Ramos (cell line): ENCODE data around the gene SPEM1.

Experiments used
- in situ Hi-C: fragments of 300-500 bp; cut with MboI; formaldehyde crosslinking; loops from one replicate; pipeline ENCODE4 v1.14.3; 2022; ENCODE audit warnings: low sequenced_read_pairs; ENCODE audit not compliant: unreplicated experiment

The SPEM1 gene

DNA sequence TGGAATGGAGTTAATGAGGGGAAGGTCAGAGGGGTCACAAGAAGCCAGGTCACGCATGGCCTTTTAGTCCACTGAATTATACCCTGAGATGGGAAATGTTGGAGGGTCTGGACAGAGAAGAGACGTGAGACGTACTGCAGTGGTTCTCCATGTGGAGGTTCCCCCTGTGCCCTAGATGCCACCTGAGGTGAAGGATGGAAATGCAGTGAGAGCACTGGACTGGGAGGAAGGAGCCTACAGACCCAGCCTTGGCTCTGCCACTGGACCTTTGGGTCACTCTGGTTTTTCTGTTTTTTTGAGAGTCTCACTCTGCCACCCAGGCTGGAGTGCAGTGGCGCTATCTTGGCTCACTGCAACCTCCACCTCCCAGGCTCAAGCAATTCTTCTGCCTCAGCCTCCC, 24.0 kb upstream of the SPEM1 start:
- in situ Hi-C loops, result no loop called here

- in situ Hi-C loops, result no loop called here
Observed at GRCh38 chr17:7398612-7399011, 21.5 kb upstream of the SPEM1 start.

DNA sequence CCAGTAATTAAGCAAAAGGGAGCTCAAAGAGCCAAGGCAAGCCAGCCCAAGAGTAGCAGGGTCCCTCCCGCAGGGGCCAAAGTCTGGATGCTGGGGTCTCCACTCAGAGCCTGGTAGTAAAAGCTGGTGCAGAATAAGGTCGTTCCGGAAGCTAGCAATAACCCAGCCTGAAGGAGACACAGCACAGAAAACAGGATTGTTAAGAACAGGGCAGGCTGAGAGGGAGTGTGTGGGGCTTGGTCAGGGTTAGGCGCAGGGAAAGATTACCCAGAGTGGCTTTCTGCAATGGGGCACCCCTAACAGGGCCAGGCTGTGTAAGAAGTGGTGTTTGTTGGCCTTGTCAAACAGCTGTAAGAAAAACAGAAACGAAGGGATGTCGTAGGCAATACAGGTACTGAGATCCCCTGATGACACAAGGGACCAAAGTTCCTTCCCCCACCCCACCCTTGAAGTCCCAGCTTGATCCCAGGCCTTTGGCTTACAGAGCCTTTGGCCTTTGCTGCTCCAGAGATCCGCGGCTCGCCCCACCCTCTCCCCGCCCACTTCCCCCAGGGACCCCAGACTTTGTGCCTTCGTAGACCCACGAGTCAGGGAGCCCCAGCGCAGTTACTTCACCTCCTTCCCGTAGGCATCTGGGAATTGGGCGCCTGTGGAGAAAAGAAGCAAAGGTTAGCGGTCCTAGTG, 16.9 kb upstream of the SPEM1 start:
- in situ Hi-C loops, result no loop called here

DNA sequence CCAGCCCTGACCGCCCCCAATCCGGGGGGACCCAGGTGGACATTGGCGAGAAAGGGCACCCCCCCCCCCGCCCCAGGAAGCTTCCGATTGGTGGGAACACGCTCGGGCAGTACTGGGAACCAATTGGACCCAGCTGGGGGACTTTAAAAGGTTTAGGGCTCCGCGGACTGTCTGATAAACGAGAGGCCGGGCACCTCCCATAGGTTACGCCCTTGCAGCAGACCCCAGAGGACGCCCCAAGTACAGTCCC, 16.5 kb upstream of the SPEM1 start:
- in situ Hi-C loops, result no loop called here

DNA sequence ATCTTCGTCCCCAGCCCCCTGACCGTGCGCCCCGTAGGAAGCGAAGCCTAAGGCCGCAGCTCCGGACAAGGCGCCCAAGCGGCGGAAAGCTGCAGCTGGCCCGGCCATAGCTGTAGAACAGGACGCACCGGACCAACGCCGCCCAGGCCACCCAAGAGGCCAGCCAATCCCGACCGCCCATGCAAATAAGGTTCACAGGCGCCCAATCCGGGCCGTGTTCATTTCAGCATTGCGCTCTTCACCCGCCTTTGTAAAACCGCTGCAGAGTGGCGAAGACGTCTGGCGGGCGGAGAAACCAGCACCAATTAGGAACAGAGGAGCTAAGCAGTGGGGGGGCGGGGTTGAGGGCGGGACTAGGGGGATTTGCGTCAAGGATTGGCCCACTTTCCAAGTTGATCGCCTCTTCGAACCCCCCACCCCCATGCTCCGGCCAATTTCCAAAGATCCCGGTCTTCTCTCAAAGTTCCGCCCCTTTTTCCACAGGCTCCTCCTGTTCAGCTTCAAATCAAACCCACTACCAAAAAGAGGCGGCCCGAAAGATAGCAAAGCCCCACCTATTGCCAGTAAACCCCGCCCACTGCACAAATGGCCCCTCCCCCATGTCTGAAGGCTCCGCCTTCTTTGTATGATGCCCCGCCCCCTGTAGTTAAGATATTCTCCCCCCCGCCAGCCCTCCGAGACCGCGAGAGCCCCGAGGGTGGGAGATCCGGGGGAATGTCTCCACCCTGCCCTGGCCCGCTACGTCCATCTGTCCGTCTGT, 16.0 kb upstream of the SPEM1 start, which contains the start of gene TMEM256:
TSS of gene TMEM256 (minus strand) at position 121 of the 760 bp plus-strand sequence. CDS start at position 108, 13 bp downstream.
- in situ Hi-C loops, result no loop called here

DNA sequence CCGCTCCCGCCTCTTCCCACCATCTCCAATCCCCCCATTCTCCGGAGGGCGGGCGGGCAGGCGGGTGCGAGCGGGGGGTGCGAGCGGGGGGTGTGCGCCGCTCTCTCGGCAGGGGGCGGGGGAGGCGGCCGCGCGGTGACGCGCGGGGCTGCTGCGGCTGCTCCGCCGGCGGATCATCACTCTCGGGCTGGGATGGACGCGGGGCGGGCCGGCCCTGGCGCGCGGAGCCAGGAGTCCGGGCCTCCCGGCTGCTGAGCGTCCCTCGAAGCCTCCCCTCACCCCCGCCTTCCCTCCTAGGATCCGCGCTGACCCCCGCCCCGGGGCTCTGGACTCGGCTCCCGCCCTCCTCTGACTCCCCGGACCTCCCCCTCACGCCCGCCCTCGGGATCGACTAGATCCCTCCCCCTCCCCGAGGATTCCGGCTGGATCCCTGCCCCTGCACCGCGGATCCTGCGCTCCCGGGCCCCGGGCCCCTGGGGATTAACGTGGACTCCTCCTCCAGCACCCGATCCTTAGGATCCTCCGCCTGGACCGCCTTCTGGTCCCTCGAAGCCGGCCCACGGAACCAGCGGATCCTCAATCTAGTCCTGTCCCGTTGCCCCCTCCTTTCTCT, 15.3 kb upstream of the SPEM1 start:
- in situ Hi-C loops, result no loop called here

DNA sequence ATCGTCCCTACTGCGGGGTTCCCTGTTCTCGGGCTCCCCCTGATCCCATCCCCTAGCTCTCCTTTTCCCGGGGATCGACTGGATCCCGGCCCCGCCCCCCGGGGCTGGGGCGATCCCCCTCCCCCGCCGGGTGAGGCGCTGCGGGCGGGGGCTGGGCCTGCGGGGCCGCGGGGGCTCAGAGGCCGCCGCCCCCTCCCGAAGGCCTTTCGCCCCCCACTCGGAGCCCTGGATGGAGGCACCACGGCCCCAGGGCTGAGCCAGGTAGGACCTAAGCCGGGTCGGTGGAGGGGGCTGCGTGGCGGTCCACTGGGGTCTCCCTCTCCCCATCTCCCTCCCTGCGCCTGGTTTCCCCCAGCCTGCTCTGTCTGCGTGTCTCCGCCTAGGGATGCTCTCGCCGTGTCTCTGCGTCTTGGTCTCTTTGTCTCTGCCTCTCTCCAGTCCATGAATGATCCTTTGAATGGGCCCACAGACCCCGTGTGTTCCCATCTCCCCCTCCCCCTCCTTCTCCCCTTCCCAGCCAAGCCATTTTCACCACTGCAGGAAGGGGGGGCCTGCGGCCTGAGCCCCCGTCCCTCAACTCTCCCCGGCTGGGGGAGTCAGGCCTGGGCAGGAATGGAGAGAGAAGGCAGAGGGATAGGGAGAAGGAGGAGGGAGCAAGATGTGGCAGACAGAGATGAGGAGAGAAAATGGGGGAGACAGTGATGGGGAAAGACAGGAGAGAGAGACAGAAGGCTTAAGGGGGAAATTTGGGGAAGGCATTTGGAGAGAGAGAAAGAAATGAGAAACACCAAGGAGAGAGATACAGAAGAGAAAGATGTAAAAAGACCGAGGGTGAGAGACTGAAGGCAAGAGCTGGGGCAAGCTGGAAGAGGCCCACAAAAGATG, 14.5 kb upstream of the SPEM1 start:
- in situ Hi-C loops, result no loop called here

- in situ Hi-C loops, result no loop called here
Observed at GRCh38 chr17:7406235-7406825, 13.8 kb upstream of the SPEM1 start.

- in situ Hi-C loops, result no loop called here
Observed at GRCh38 chr17:7407082-7407481, 13.0 kb upstream of the SPEM1 start.

DNA sequence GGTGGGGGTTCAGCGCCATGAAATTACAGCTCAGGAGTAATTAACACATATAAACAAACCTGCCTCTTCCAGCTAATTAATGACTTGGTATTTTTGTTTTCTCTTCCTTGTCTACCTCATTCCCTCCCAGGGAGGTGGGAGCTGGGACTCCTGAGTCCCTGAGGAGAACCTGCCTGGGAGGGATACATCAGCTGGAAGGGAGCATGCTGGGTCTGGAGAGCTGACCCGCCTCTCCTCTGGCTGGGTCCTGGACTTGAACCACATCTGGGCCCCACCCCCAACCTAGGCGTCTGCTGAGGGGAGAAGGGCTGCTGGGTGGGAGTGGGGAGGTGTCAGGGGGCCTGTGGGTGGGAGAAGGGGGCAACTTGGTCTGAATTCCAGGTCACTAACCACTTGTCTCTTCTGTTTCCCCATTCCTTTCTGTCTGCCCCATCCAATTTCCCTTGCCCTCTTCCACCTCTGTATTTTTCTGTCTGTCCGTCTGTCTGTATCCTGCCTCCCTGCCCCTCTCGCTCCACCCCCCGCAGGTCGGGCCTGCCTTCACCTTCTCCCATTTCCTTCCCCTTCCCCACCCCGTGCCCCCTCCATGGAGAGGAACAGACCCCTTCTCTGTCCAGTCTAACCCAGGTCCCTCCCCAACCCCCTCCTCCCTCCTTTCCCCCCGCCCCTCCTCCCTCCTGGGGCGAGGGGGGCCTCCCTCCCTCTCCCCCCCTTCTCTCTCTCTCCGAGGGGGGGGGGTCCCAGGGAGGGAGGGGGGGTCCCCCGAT, 12.5 kb upstream of the SPEM1 start, which contains the start of gene NLGN2:
TSS of gene NLGN2 (plus strand) at position 361 of the 767 bp plus-strand sequence. CDS start 411 bp downstream, outside the sequence.
- in situ Hi-C loops, result no loop called here

DNA sequence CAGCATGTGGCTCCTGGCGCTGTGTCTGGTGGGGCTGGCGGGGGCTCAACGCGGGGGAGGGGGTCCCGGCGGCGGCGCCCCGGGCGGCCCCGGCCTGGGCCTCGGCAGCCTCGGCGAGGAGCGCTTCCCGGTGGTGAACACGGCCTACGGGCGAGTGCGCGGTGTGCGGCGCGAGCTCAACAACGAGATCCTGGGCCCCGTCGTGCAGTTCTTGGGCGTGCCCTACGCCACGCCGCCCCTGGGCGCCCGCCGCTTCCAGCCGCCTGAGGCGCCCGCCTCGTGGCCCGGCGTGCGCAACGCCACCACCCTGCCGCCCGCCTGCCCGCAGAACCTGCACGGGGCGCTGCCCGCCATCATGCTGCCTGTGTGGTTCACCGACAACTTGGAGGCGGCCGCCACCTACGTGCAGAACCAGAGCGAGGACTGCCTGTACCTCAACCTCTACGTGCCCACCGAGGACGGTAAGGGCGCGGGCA, 11.8 kb upstream of the SPEM1 start:
- in situ Hi-C loops, result no loop called here

GRCh38 chr17:7408863-7409262, 11.3 kb upstream of the SPEM1 start:
- in situ Hi-C loops, result no loop called here

DNA sequence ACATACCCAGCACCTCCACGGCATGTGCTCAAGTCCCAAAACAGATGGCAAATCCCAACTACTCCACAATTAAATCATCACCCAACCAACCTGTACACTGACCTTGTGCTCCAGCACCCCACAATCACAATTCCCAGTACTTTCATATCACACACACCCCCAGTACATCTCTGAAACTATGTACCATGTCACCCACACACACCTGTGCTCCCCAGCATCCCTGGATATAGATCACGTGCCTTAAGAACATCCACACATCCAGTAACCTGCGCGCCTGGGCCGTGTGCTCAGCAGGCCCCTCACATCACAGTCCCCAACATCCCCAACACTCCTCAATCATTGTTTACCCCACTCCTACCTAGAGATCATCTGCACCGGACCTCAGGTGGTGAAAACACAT, 10.4 kb upstream of the SPEM1 start:
- in situ Hi-C loops, result no loop called here

DNA sequence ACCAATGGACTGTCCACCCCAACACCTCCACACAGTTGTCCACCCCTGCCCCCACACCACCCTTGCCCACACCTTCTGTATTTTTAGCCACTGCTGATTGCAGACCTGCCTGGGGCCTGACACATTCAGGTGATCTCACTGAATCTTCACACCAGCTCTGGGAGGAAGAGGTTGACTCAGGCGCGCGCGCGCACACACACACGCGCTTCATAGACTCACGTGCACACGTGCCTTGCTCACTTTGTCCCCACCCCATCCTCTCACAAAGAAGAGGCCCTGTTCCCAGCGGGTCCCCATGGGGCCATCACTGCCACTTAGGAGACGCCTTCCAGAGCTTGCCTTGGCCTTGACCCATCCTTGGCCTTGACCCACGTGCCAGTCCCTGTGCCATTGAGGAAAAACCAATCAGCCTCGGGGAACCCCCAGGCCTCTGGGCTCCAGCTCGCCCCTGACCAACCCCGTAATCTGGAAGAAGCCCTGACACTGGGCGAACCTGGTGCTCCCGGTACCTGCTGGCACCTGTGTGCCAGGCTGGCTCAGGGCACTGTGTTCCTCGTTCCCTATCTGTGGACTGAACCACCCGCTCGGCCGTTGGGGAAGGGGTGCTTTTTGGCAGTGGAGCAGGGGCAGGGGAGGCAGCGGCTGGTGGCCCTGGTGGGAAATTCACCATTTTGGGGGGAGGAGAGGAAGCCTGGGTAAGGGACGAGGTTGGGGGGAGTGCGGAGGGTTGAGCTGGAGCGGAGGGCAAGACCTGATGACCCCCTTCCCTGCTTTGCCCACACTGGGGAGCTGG, 9.3 kb upstream of the SPEM1 start:
- in situ Hi-C loops, result no loop called here

DNA sequence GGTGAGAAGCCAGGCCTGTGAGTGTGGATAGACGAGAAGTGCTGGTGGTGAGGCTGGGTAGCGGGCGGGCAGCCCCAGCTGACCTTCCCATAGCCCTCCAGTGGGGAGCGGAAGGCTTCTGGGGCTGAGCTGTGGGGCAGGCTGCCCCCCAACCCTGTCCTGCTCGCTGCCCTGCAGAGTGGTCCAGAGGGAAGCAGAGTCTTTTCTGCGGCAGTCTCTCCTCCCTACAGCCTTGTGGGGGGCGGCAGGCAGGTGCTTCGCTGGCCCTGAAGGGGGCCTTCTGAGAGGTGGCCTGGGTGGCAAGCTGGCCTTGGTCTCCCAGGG, 8.7 kb upstream of the SPEM1 start:
- in situ Hi-C loops, result no loop called here

GRCh38 chr17:7413346-7413985, 6.7 kb upstream of the SPEM1 start:
- in situ Hi-C loops, result no loop called here

GRCh38 chr17:7414837-7415236, 5.3 kb upstream of the SPEM1 start:
- in situ Hi-C loops, result no loop called here

- in situ Hi-C loops, result no loop called here
Observed at GRCh38 chr17:7415784-7416183, 4.3 kb upstream of the SPEM1 start.
